ENCODE data around the gene OSBPL9. TPM values are rescaled to one million over a fixed set of nuclear protein-coding genes. Genes with fewer than 3 reads are reported as not detected.

Gene OSBPL9
- total and polyA plus RNA-seq, 8 donors = 30.7 to 51.0 (median 35.6) TPM

- WGBS, 2 donors = 80 to 88% methylated on average over 2 of the region's 2 CpGs
- TF ChIP-seq CTCF (IDR thresholded peaks at IDR 0.05) = no peak
- ATAC-seq (peak in 1 of 4 donors; percentile 38), FAIRE-seq (no peak), DNase-seq (no peak)
- no peaks in the 10 kb centered on the region for H3K9me3 ChIP-seq
- no peaks in the 10 kb centered on the region for H3K27me3 ChIP-seq
- no peak overlapping the region for H3K27ac ChIP-seq
- no peak overlapping the region for H3K4me3 ChIP-seq
- no peaks in the 10 kb centered on the region for H3K36me3 ChIP-seq
- H3K4me1 ChIP-seq = peaks cover 0 to 13% (median 4%) of the 10 kb centered on the region in 3 donors
- intact Hi-C loops (cut with DNase I) = no loop called here
Observed at GRCh38 chr1:51666478-51666877, 49.6 kb downstream of the OSBPL9 start.

- no peak overlapping the region for H3K27ac ChIP-seq
- 36 to 44% methylated on average over 2 of the region's 2 CpGs for WGBS, 2 donors
- no peaks in the 10 kb centered on the region for H3K36me3 ChIP-seq
- DNase-seq (no peak), FAIRE-seq (no peak), ATAC-seq (peak in 1 of 4 donors; percentile 24)
- H3K9me3 ChIP-seq = no peaks in the 10 kb centered on the region
- peaks cover 0 to 13% (median 4%) of the 10 kb centered on the region in 3 donors for H3K4me1 ChIP-seq
- TF ChIP-seq CTCF (IDR thresholded peaks at IDR 0.05) = no peak
- H3K27me3 ChIP-seq = no peaks in the 10 kb centered on the region
- intact Hi-C loops (cut with DNase I) = no loop called here
- H3K4me3 ChIP-seq = no peak overlapping the region
Observed at GRCh38 chr1:51667561-51667960, 50.7 kb downstream of the OSBPL9 start.

- no peak for TF ChIP-seq CTCF (IDR thresholded peaks at IDR 0.05)
- H3K36me3 ChIP-seq = no peaks in the 10 kb centered on the region
- H3K9me3 ChIP-seq = no peaks in the 10 kb centered on the region
- DNase-seq = no peak
- H3K4me1 ChIP-seq = peaks cover 0 to 11% (median 4%) of the 10 kb centered on the region in 3 donors
- WGBS, 2 donors = 68% methylated on average over 4 of the region's 4 CpGs
- intact Hi-C loops (cut with DNase I) = no loop called here
- FAIRE-seq = no peak
- no peaks in the 10 kb centered on the region for H3K27me3 ChIP-seq
- no peak overlapping the region for H3K4me3 ChIP-seq
- no peak for ATAC-seq
- no peak overlapping the region for H3K27ac ChIP-seq
Observed at GRCh38 chr1:51669272-51669671, 52.4 kb downstream of the OSBPL9 start.

GRCh38 chr1:51669816-51670215, 52.9 kb downstream of the OSBPL9 start:
- DNase-seq (no peak), FAIRE-seq (no peak), ATAC-seq (no peak)
- Histone ChIP-seq H3K27me3 (no peaks in the 10 kb centered on the region), H3K27ac (no peak overlapping the region), H3K4me1 (peaks cover 0 to 6% (median 4%) of the 10 kb centered on the region in 3 donors), H3K4me3 (no peak overlapping the region), H3K36me3 (no peaks in the 10 kb centered on the region), H3K9me3 (no peaks in the 10 kb centered on the region)
- intact Hi-C loops (cut with DNase I) = no loop called here
- 93 to 96% methylated on average over 2 of the region's 2 CpGs for WGBS, 2 donors
- no peak for TF ChIP-seq CTCF (IDR thresholded peaks at IDR 0.05)

- FAIRE-seq (no peak), DNase-seq (no peak), ATAC-seq (no peak)
- H3K4me3 ChIP-seq = no peak overlapping the region
- no peaks in the 10 kb centered on the region for H3K36me3 ChIP-seq
- no peaks in the 10 kb centered on the region for H3K27me3 ChIP-seq
- H3K27ac ChIP-seq = no peak overlapping the region
- no peak for TF ChIP-seq CTCF (IDR thresholded peaks at IDR 0.05)
- no peaks in the 10 kb centered on the region for H3K9me3 ChIP-seq
- H3K4me1 ChIP-seq = peaks cover 0 to 5% (median 4%) of the 10 kb centered on the region in 3 donors
- WGBS, 2 donors = 84 to 89% methylated on average over 4 of the region's 4 CpGs
- intact Hi-C loops (cut with DNase I) = no loop called here
Observed at GRCh38 chr1:51671527-51672325, 54.8 kb downstream of the OSBPL9 start.

All from pancreas (tissue), 10 donors.